Neural progenitor cell (in vitro differentiated cells): Measurements from ENCODE around the gene RNF217.

Experiments used
- CTCF ChIP-seq: fragments of 200-600 bp; sonication (generic); IDR thresholded peaks from 2 replicates; pipeline ENCODE4 v1.5.1; 2017; ENCODE audit warnings: antibody characterized with exemption, mild to moderate bottlenecking
- EZH2 ChIP-seq: fragments of 200-600 bp; sonication (generic); IDR thresholded peaks from 2 replicates; pipeline ENCODE4 v1.6.1; 2017; ENCODE audit warnings: antibody characterized with exemption, mild to moderate bottlenecking, moderate library complexity
- EZH2phosphoT487 ChIP-seq: fragments of 200-600 bp; sonication (generic); IDR thresholded peaks from 2 replicates; pipeline ENCODE4 v1.6.1; 2017; ENCODE audit warnings: antibody characterized with exemption

GRCh38 chr6:125030969-125031368 lies 68.7 kb downstream of the RNF217 start:
- no peak for TF ChIP-seq CTCF
- TF ChIP-seq EZH2phosphoT487: no peak
- no peak for TF ChIP-seq EZH2
